GM21515 (cell line): ENCODE results near the gene NKX2-3.

ENCODE experiments used
- ATAC-seq: cut with Tn5 transposase; IDR thresholded peaks from one replicate; pipeline ENCODE4 v1.9.1; 2021; ENCODE audit not compliant: unreplicated experiment

The NKX2-3 gene

GRCh38 chr10:99525897-99526296 is 6.8 kb upstream of the NKX2-3 start:
- ATAC-seq, result no peak

DNA sequence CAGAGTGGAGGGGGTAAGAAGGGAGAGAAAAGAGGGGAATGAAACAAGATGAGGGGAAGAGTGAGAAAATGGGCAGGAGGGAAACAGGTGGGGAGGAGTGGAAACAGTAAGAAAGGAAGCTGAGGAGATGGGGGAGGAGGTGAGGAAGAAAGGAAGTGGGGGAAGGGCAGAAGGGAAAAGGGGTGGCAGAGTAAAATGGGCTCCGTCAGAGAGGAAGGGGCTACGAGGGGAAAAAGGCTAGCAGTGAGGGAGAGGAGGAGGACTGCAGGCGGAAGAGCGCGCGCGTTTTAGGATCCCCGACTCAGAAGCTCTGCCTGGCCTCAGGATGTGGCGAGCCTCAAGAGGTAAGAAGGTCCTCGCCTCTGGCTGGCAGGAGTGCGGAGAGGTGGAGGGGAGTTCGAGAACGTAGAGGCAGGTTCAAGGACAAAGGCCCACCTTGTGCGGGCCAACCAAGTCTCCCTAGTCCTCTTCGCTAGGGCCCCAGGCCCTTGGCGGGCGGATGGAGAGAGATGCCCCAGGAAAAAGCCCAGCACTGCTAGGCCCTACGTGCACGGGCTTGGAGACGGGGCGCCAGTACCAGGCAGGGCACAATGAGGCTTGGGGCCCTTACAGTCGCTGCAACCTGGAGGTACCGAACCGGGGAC is 5.8 kb upstream of the NKX2-3 start:
- no peak for ATAC-seq

- no peak for ATAC-seq
Measured at GRCh38 chr10:99527526-99528493, 4.9 kb upstream of the NKX2-3 start.

- ATAC-seq, result no peak
Measured at GRCh38 chr10:99528494-99529441, 4.0 kb upstream of the NKX2-3 start.

GRCh38 chr10:99529591-99530107 is 3.1 kb upstream of the NKX2-3 start:
- ATAC-seq, result no peak

DNA sequence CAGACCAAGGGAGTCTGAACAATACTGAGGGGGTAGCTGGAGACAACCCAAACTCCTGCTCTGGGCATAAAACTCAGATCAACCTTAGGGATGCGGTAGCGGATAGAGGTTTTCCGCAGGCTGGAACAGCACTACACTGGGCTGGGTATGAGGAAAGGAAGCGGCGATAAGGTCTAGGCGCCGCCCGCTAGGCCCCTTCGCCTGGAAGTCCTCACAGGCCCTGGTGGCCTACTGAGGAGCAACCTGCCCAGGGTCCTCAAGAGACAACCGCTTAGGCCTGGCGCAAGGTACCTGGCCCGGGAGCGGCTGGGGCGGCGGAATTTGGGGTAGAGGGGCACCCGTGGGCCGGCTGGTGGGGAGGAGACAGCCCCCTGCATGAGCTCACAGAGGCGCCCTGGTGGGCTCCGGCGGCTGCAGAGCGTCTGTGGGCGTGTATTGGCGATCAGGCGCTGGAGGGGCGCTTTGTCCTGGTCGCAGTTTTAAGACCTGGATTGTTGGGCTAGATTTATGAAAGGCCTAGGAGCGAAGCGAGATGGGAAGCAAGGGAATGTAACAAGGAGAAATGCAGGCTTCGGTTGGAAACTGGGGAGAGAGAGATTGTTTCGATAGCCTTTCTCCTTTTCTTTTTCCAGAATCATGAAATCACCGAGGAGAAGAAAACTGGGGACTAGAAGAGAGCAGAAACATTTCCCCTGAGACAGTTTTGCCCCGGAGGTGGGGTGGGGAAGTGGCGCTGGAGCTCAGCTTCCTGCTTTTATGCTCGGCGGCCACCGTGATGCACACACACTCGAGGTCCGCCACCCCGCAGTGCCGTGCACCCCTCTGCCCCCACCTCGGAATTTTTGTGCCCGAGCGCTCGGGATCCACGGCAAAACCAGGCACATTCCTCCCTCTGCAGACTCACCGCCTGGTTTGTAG is 2.4 kb upstream of the NKX2-3 start:
- ATAC-seq, result no peak

GRCh38 chr10:99531026-99531695 is 1.6 kb upstream of the NKX2-3 start:
- no peak for ATAC-seq

DNA sequence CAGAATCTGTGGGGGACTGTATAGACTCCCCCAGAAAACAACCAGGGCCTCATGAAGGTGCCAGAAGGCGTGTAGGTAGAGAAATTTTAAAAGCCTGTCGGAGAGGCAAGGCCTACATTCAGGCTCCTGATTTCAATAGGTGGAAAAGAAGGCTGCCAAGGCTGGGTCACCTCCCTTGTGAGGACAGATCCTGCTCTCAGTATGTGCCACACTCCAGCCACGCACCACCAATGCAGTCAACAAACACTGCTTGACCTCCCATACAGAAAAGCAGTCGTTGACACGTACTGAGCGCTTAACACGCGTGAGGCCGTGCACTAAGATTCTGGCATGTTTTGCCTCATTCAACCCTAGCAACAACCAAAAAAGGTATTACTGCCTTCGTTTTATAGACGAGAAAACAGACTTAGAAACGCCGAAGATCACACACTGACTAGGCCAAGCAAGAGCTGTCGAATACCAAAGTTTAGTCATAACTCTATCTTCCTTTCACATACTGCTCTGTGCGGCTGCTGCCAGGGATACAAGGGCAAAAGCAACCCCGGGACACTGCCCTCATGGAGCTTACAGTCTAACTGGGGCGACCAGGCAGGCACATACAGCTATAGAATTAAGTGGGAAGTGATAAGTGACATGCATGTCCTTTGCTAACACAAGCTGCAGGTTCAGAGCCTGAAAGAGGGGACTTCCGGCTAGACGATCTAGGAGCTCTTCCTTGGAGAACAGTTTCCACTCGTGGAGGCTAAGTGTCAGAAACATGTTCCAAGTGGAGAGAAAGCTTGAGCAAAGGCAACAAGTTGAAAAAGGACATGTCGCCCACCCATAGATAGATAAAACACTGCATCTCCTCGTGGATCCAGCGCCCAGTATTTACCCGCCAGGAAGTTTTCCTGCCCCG is 797 bp upstream of the NKX2-3 start:
- no peak for ATAC-seq

DNA sequence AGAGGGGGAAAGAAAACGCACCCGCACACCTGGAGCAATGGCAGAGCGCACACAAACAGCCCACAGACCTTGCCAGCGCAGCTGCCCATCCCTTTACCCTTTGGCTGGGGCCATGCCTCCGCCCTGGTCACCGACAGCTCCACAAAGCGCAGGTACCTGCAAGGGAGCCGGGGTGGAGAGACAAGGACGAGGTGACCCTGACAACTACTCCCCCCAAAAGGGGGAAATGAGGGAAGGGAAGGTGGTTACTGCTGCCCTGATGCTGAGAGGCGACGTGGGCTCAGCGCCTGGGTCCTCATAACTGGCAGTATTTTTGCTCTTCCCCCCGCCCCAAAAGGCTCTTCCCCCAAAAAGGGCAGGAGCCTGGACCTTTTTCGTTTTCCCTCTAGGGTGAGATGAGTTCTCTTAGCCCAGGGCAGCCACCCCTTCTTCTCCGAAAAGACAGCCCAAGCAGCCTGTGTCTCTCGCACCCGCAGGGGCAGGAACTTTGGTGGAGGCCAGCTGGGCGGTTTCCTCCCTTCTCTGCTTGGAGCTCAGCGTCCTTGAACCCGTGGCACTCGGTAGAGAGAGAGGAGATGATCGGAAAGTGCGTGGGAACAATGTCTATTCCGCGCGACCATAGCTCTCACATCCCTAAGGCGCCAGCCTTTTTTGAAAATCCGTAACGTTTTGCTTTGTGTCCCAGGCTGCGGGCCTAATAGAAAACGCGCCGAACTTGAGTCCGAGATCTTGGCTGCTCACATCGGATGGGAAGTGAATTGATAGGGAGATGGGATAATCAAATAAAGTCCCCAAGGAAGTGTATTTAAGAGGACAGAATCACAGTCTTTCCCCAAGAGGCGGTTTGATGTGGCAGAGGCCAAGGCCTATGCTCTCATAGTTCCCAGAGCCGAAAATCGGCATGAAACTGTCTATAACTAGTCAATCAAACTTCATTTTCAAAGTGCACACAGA is 1.0 kb downstream of the NKX2-3 start:
- no peak for ATAC-seq

GRCh38 chr10:99534450-99534938 is 1.8 kb downstream of the NKX2-3 start:
- ATAC-seq, result no peak

- no peak for ATAC-seq
Measured at GRCh38 chr10:99534939-99535763, 2.4 kb downstream of the NKX2-3 start.

- no peak for ATAC-seq
Measured at GRCh38 chr10:99535764-99536337, 3.1 kb downstream of the NKX2-3 start.

GRCh38 chr10:99536338-99537085 is 3.8 kb downstream of the NKX2-3 start:
- ATAC-seq, result no peak

DNA sequence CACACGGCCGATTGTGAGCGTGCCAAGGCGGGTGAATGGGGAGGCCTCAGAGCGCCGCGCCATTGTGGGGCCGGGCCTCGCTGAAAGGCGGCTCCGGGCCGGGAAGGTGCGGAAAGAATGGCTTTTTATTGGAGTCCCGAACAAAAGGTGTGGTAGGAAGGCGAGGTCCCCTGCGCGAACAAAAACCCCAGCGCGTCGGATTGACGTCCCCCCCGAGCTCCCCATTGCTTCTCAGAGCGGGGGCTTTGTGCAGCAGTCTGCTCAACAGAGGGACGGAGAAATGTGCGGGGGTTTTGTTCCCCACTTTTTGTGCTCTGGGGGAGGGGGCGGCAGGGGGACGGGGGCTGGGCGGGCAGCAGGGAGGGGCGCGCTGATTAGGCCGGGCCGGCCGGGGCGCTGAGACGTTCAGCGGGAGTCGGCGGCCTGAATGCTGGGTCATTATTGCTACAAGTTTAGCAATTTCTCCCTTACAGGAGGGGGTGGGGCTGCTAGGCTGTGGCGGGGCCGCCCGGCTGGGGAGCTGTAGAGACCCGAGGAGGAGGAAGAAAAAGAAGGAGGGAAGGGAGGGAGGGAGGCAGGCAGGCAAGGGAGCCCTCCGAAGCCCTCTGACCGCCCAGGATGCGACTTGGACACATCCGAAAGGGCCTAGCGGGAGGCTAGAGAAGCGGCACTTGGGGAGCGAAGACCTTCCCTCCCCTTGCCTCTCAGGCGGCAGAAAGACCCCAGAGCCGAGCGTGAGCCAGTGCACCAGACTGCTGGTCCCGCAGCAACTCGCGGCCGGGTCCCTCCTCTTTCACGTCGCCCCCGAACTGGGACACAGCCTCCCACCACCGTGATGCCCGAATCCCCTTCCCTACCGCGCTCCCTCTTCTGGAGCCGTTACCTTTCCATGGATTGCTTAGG is 4.6 kb downstream of the NKX2-3 start:
- ATAC-seq, result no peak
